ENCODE results near the gene NOX3. TPM values are rescaled to one million over a fixed set of nuclear protein-coding genes. Genes with fewer than 3 reads are reported as not detected.

NOX3 gene
- total RNA-seq, 1 donor from 2014 or later, result not detected

DNA sequence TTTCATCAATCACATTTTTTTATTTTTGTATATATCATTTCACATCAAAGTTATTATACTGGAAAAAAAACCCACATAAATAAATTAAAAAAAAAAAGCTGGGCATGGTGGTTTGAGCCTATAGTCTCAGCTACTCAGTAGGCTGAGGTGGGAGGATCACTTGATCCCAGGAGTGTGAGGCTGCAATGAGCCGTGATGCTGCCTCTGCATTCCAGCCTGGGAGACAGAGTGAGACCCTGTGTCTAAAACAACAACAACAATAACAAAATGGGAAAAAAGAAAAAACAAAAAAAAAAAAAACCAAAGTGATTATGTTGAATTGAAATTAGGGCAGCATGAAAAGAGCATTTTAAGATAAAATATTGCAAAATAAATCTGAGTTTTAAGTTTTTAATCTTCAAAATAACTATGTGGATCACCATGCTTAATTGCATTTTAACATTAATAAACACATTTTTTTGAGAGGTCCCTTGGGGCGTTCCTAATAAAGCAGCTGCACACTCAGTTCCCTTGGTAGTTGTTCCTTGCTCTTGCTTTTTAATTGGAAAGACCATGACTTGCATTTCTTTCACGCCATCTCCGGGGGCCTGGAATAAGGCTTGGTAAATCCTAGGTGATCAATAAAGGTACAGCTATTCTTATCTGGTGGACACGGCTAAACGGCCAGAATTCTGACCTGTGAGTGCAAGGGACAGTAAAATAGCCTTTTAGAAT lies 15.1 kb downstream of the NOX3 start:
- TF ChIP-seq, protein P1, sequence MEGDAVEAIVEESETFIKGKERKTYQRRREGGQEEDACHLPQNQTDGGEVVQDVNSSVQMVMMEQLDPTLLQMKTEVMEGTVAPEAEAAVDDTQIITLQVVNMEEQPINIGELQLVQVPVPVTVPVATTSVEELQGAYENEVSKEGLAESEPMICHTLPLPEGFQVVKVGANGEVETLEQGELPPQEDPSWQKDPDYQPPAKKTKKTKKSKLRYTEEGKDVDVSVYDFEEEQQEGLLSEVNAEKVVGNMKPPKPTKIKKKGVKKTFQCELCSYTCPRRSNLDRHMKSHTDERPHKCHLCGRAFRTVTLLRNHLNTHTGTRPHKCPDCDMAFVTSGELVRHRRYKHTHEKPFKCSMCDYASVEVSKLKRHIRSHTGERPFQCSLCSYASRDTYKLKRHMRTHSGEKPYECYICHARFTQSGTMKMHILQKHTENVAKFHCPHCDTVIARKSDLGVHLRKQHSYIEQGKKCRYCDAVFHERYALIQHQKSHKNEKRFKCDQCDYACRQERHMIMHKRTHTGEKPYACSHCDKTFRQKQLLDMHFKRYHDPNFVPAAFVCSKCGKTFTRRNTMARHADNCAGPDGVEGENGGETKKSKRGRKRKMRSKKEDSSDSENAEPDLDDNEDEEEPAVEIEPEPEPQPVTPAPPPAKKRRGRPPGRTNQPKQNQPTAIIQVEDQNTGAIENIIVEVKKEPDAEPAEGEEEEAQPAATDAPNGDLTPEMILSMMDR (IDR thresholded peaks at IDR 0.05), result no peak
- no peak for DNase-seq (ENCODE audit: extremely low spot score, unreplicated experiment)
- Mint-ChIP-seq H3K4me3 (ENCODE audit: unreplicated experiment) (no peak overlapping the region), H3K27ac (ENCODE audit: unreplicated experiment) (no peak overlapping the region), H3K36me3 (ENCODE audit: unreplicated experiment) (no peaks in the 10 kb centered on the region), H3K27me3 (ENCODE audit: unreplicated experiment) (no peaks in the 10 kb centered on the region), H3K9me3 (ENCODE audit: unreplicated experiment) (no peaks in the 10 kb centered on the region), H3K4me1 (ENCODE audit: unreplicated experiment) (no peaks in the 10 kb centered on the region)

DNA sequence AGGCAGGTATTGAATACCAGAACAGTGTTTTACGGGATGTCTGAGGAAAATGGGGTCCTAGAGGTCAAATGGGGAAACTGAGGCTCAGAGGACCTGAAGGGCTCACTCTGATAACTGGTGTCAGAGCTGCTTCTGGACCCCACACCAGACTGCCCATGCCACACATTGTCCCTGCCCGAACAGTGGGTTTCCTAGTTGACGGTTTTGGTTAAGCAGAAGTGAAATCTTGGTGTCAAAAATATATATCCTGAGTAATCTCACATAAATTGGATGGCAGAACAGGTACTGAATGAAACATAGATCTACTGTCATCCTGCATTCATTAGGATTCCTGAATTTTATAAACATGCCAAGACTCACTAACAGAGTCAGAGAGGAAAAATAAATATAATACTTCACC lies 16.3 kb downstream of the NOX3 start:
- Mint-ChIP-seq H3K4me1 (ENCODE audit: unreplicated experiment) (no peaks in the 10 kb centered on the region), H3K27ac (ENCODE audit: unreplicated experiment) (no peak overlapping the region), H3K9me3 (ENCODE audit: unreplicated experiment) (no peaks in the 10 kb centered on the region), H3K27me3 (ENCODE audit: unreplicated experiment) (no peaks in the 10 kb centered on the region), H3K4me3 (ENCODE audit: unreplicated experiment) (no peak overlapping the region), H3K36me3 (ENCODE audit: unreplicated experiment) (no peaks in the 10 kb centered on the region)
- TF ChIP-seq, protein P1 (IDR thresholded peaks at IDR 0.05), result no peak
- no peak for DNase-seq (ENCODE audit: extremely low spot score, unreplicated experiment)

DNA sequence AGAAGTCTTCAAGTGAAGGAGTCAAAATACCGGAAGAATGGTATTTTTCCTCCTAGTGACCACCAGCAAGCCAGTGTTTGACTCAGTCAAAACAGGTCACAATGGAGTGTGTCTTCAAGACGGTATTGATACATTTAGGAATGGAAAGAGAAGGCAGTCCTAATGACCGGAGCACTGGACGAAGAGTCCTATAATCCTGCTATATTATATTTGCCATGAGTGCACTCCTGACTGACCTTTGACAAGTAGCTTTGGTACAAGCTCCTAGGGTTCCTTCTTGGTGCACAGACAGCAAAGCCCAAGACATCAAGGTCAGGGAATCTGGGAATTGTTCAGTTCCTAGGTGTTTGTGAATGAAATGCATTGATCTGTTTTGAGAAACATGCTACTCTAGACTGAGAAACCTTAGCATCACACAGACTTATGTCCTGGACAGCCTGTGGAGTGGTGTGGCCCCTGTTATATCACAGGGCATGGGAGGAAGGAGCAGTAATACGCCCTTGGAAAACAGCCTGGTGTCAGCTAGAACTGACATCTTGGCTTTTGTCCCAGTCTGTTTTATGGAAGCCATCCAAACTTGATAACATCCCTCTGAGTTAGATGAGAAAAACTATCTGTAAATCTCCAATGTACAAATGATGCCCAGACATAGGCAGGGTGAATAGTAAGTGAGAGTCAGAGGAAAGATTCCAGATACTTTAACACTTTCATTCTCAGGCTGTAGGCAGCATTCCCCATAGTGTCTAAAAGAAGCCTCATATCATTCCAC lies 18.5 kb downstream of the NOX3 start:
- Mint-ChIP-seq H3K4me1 (ENCODE audit: unreplicated experiment) (no peaks in the 10 kb centered on the region), H3K27ac (ENCODE audit: unreplicated experiment) (no peak overlapping the region), H3K36me3 (ENCODE audit: unreplicated experiment) (no peaks in the 10 kb centered on the region), H3K4me3 (ENCODE audit: unreplicated experiment) (no peak overlapping the region), H3K27me3 (ENCODE audit: unreplicated experiment) (no peaks in the 10 kb centered on the region), H3K9me3 (ENCODE audit: unreplicated experiment) (no peaks in the 10 kb centered on the region)
- TF ChIP-seq, protein P1 (IDR thresholded peaks at IDR 0.05), result no peak
- DNase-seq (ENCODE audit: extremely low spot score, unreplicated experiment), result no peak

DNA sequence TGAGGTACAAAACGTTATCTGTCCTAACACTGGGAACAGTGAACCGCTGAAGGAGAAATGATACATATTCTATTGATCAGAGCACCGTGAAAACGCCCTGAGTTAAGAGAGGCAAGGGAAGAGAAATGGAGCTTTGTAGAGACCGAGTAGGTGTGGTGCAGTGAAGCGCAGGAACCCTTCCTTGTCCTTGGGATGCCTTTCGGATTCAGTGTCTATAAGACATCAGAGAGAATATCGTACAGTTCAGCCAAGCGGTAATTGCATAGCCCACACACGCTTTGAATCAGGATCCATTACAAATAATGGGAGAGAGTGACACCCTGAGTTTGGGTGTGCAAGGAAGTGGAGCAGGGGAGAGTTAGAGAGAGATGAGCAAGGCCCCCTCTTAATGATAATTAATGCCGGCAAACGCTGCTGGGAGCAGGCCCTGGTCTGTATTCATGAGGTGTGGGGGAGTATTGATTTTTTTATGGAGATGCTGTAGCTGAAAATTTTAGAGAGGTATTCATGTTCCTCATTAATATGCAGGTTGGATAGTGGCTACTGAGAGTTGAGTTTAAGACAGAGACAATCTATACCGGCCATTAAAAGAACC lies 20.7 kb downstream of the NOX3 start:
- Mint-ChIP-seq H3K36me3 (ENCODE audit: unreplicated experiment) (no peaks in the 10 kb centered on the region), H3K27ac (ENCODE audit: unreplicated experiment) (no peak overlapping the region), H3K4me1 (ENCODE audit: unreplicated experiment) (no peaks in the 10 kb centered on the region), H3K4me3 (ENCODE audit: unreplicated experiment) (no peak overlapping the region), H3K27me3 (ENCODE audit: unreplicated experiment) (no peaks in the 10 kb centered on the region), H3K9me3 (ENCODE audit: unreplicated experiment) (no peaks in the 10 kb centered on the region)
- TF ChIP-seq, protein P1 (IDR thresholded peaks at IDR 0.05), result no peak
- DNase-seq (ENCODE audit: extremely low spot score, unreplicated experiment), result no peak

DNA sequence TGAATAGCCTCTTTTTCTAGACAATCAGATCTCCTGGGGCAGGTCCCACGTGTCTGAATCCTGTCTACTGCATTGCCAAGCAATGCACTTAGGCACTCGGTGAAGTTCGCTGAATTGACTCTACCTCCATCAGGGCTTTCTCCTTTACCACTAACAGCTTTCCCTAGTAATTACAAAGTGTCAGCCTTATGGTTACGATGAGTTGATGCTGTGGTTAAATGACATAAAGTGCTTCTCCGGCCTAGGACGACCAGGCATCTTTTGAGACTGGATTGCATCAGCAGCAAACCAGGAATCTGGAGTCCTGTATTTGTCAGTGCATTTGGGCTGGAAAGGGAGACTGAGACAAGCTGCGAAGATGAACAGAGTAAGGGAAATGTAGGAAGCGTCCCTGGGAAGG lies 21.5 kb downstream of the NOX3 start:
- Mint-ChIP-seq H3K9me3 (ENCODE audit: unreplicated experiment) (no peaks in the 10 kb centered on the region), H3K4me1 (ENCODE audit: unreplicated experiment) (no peaks in the 10 kb centered on the region)
- TF ChIP-seq, protein P1 (IDR thresholded peaks at IDR 0.05), result no peak

More for the DNA sequence above, 21.5 kb downstream of the NOX3 start:
- DNase-seq (ENCODE audit: extremely low spot score, unreplicated experiment), result no peak
- Mint-ChIP-seq H3K4me3 (ENCODE audit: unreplicated experiment) (no peak overlapping the region), H3K27ac (ENCODE audit: unreplicated experiment) (no peak overlapping the region), H3K36me3 (ENCODE audit: unreplicated experiment) (no peaks in the 10 kb centered on the region), H3K27me3 (ENCODE audit: unreplicated experiment) (no peaks in the 10 kb centered on the region)
